IMR-90 (cell line): ENCODE results near the gene TBX20. TPM values are rescaled to one million over a fixed set of nuclear protein-coding genes. Genes with fewer than 3 reads are reported as not detected.

ENCODE experiments used
- ATAC-seq: fragments of 200-7000 bp; cut with Tn5 transposase; 2 replicates; pipeline ENCODE4 v1.9.1; 2020; ENCODE audit warnings: low read depth, mild to moderate bottlenecking, moderate library complexity
- BruUV-seq: library from RNA; stranded (reverse); fragments of 400-500 nt; replicated peaks from 2 replicates; lab custom pipeline; 2021; lab: Mats Ljungman, UMichigan
- CTCF ChIA-PET: fragments of 300-600 bp; formaldehyde crosslinking; extraction: SDS; loops from one replicate; lab custom pipeline; 2021; ENCODE audit warnings: antibody characterized with exemption; lab: Yijun Ruan, JAX
- POLR2A ChIA-PET: fragments of 300-600 bp; sonication (Branson Sonifier 250); formaldehyde crosslinking; loops from one replicate; lab custom pipeline; 2022; ENCODE audit warnings: antibody characterized with exemption; ENCODE audit not compliant: unreplicated experiment; lab: Charles Lee
- DNase-seq: peaks from one replicate; pipeline ENCODE4 v3.0.0; 2013
- H2AFZ ChIP-seq: replicated peaks from 2 replicates; pipeline ENCODE3; 2013; ENCODE audit warnings: low read length, mild to moderate bottlenecking; ENCODE audit not compliant: poor library complexity
- H2AK5ac ChIP-seq: 2 replicates; pipeline ENCODE4 v1.6.1; 2013; ENCODE audit warnings: low read depth, low read length, inconsistent platforms
- H2AK9ac ChIP-seq: replicated peaks from 2 replicates; pipeline ENCODE3; 2013; ENCODE audit warnings: mild to moderate bottlenecking, low read depth, low read length, moderate library complexity; ENCODE audit not compliant: poor library complexity
- H2BK120ac ChIP-seq: 2 replicates; pipeline ENCODE4 v1.6.1; 2013; ENCODE audit warnings: low read depth, low read length, inconsistent platforms
- H2BK15ac ChIP-seq: 3 replicates; pipeline ENCODE4 v1.6.1; 2013; ENCODE audit warnings: low read depth, low read length, inconsistent platforms
- H2BK20ac ChIP-seq: 2 replicates; pipeline ENCODE4 v1.6.1; 2013; ENCODE audit warnings: low read depth, mild to moderate bottlenecking, inconsistent platforms, low read length, moderate library complexity
- H2BK5ac ChIP-seq: 2 replicates; pipeline ENCODE4 v1.6.1; 2013; ENCODE audit warnings: mild to moderate bottlenecking, low read depth, low read length, inconsistent platforms; ENCODE audit not compliant: poor library complexity, severe bottlenecking
- H3K14ac ChIP-seq: replicated peaks from 2 replicates; pipeline ENCODE4 v1.6.1; 2013; ENCODE audit warnings: low read depth, low read length, inconsistent platforms
- H3K18ac ChIP-seq: 2 replicates; pipeline ENCODE4 v1.6.1; 2013; ENCODE audit warnings: low read depth, low read length, control low read depth
- H3K23ac ChIP-seq: 2 replicates; pipeline ENCODE4 v1.6.1; 2013; ENCODE audit warnings: low read depth, low read length, inconsistent platforms
- H3K27ac ChIP-seq: 2 replicates; pipeline ENCODE4 v1.5.1; 2013; ENCODE audit warnings: mild to moderate bottlenecking, control low read depth, low read length; ENCODE audit not compliant: insufficient read depth
- H3K27me3 ChIP-seq: 2 replicates; pipeline ENCODE4 v1.6.1; 2013; ENCODE audit warnings: low read length; ENCODE audit not compliant: control insufficient read depth, insufficient read depth
- H3K36me3 ChIP-seq: 2 replicates; pipeline ENCODE4 v1.6.1; 2013; ENCODE audit warnings: low read length, mixed read lengths; ENCODE audit not compliant: control insufficient read depth, insufficient read depth
- H3K4ac ChIP-seq: 2 replicates; pipeline ENCODE4 v1.6.1; 2013; ENCODE audit warnings: low read depth, low read length, inconsistent platforms
- H3K4me1 ChIP-seq: 2 replicates; pipeline ENCODE4 v1.6.1; 2013; ENCODE audit warnings: low read length, mixed read lengths; ENCODE audit not compliant: control insufficient read depth, insufficient read depth
- H3K4me2 ChIP-seq: 2 replicates; pipeline ENCODE4 v1.6.1; 2013; ENCODE audit warnings: low read depth, mild to moderate bottlenecking, control low read depth, low read length, moderate library complexity
- H3K4me3 ChIP-seq: 2 replicates; pipeline ENCODE4 v1.5.1; 2013; ENCODE audit warnings: low read depth, mild to moderate bottlenecking, control low read depth, low read length, moderate library complexity; ENCODE audit not compliant: insufficient read depth
- H3K56ac ChIP-seq: 2 replicates; pipeline ENCODE4 v1.6.1; 2013; ENCODE audit warnings: low read length, inconsistent platforms; ENCODE audit not compliant: insufficient read depth; ENCODE audit errors: extremely low read depth
- H3K79me1 ChIP-seq, 2 experiments: 2 replicates each; pipeline ENCODE4 v1.6.1; 2013; ENCODE audit warnings: low read length in 2 of 2, inconsistent platforms in 1 of 2, low read depth in 1 of 2
- H3K9ac ChIP-seq: 2 replicates; pipeline ENCODE4 v1.6.1; 2013; ENCODE audit warnings: low read depth, low read length, control low read depth
- H3K9me1 ChIP-seq: 2 replicates; pipeline ENCODE4 v1.6.1; 2013; ENCODE audit warnings: low read length, inconsistent platforms; ENCODE audit not compliant: insufficient read depth
- H3K9me3 ChIP-seq: 2 replicates; pipeline ENCODE4 v1.6.1; 2013; ENCODE audit warnings: low read length; ENCODE audit not compliant: control insufficient read depth, insufficient read depth
- H4K20me1 ChIP-seq: 2 replicates; pipeline ENCODE4 v1.6.1; 2013; ENCODE audit warnings: low read length, inconsistent platforms; ENCODE audit not compliant: insufficient read depth
- H4K5ac ChIP-seq: 2 replicates; pipeline ENCODE4 v1.6.1; 2013; ENCODE audit warnings: mild to moderate bottlenecking, low read depth, low read length, control low read depth
- H4K8ac ChIP-seq, 2 experiments: 2 replicates each; pipeline ENCODE4 v1.6.1; 2013; ENCODE audit warnings: low read depth in 2 of 2, low read length in 2 of 2, control low read depth in 1 of 2, inconsistent platforms in 1 of 2
- H4K91ac ChIP-seq: 2 replicates; pipeline ENCODE4 v1.6.1; 2013; ENCODE audit warnings: low read depth, low read length, inconsistent platforms; ENCODE audit not compliant: insufficient read depth
- BHLHE40 ChIP-seq: fragments of 150-350 bp; IDR thresholded peaks from 2 replicates; pipeline ENCODE4 v1.6.1; 2016; ENCODE audit warnings: mild to moderate bottlenecking, low read depth, low read length
- CEBPB ChIP-seq: IDR thresholded peaks from 2 replicates; pipeline ENCODE4 v1.6.1; 2012; ENCODE audit warnings: low read depth, low read length, improper control_type of control experiment
- CHD1 ChIP-seq: IDR thresholded peaks from 2 replicates; pipeline ENCODE4 v1.6.1; 2012; ENCODE audit warnings: low read depth, low read length, improper control_type of control experiment
- FOS ChIP-seq: fragments of 150-350 bp; IDR thresholded peaks from 2 replicates; pipeline ENCODE4 v1.6.1; 2016; ENCODE audit warnings: low read depth, low read length
- MAFK ChIP-seq: IDR thresholded peaks from 2 replicates; pipeline ENCODE4 v1.6.1; 2012; ENCODE audit warnings: low read depth, low read length, improper control_type of control experiment
- MAZ ChIP-seq: IDR thresholded peaks from 2 replicates; pipeline ENCODE4 v1.6.1; 2012; ENCODE audit warnings: low read depth, mild to moderate bottlenecking, low read length, improper control_type of control experiment, moderate library complexity, borderline replicate concordance
- MXI1 ChIP-seq: IDR thresholded peaks from 2 replicates; pipeline ENCODE4 v1.6.1; 2012; ENCODE audit warnings: low read depth, mild to moderate bottlenecking, low read length, moderate library complexity, borderline replicate concordance
- NFE2L2 ChIP-seq: fragments of 150-350 bp; IDR thresholded peaks from 2 replicates; pipeline ENCODE4 v1.6.1; 2016; ENCODE audit warnings: low read depth, mild to moderate bottlenecking, low read length
- POLR2A ChIP-seq: IDR thresholded peaks from 2 replicates; pipeline ENCODE4 v1.6.1; 2012; ENCODE audit warnings: mild to moderate bottlenecking, low read depth, low read length
- RAD21 ChIP-seq: IDR thresholded peaks from 2 replicates; pipeline ENCODE4 v1.6.1; 2012; ENCODE audit warnings: low read length, improper control_type of control experiment
- RCOR1 ChIP-seq: IDR thresholded peaks from 2 replicates; pipeline ENCODE4 v1.6.1; 2012; ENCODE audit warnings: mild to moderate bottlenecking, low read length, improper control_type of control experiment; ENCODE audit not compliant: insufficient replicate concordance
- RFX5 ChIP-seq: IDR thresholded peaks from 2 replicates; pipeline ENCODE4 v1.8.0; 2012; ENCODE audit warnings: low read depth, mild to moderate bottlenecking, low read length, moderate library complexity
- SMC3 ChIP-seq: fragments of 150-350 bp; IDR thresholded peaks from 2 replicates; pipeline ENCODE4 v1.6.1; 2016; ENCODE audit warnings: low read depth, mild to moderate bottlenecking, antibody characterized with exemption, low read length, moderate library complexity
- WGBS, 2 experiments: methylation state at CpG; one replicate each; pipeline versions ENCODE4 v1.1.5 to v1.1.7; 2013; ENCODE audit warnings: missing lambda C conversion rate in 2 of 2; ENCODE audit not compliant: insufficient read length in 1 of 2; ENCODE audit errors: extremely low coverage in 2 of 2; 5-methylcytosine and 5-hydroxymethylcytosine counted together
- dilution Hi-C: fragments of 300-500 bp; cut with HindIII; formaldehyde crosslinking; loops from one replicate; pipeline ENCODE4 v1.14.3; 2018; ENCODE audit warnings: low sequenced_read_pairs; ENCODE audit not compliant: unreplicated experiment
- in situ Hi-C: fragments of 300-500 bp; cut with MboI; formaldehyde crosslinking; loops from 3 replicates; pipeline ENCODE4 v1.14.3; 2019; ENCODE audit warnings: low sequenced_read_pairs, inconsistent platforms, mixed read lengths
- intact Hi-C: fragments of 100-400 bp; cut with micrococcal nuclease; formaldehyde crosslinking; loops from 2 replicates; pipeline ENCODE4 v1.10.0; 2022
- polyA plus RNA-seq, 3 experiments: library from polyadenylated mRNA; depleted of rRNA; stranded (reverse); fragments of >200 nt; gene quantifications; 2 replicates each; pipeline ENCODE4 v1.2.3, GENCODE V29; 2012; ENCODE audit warnings: low replicate concordance in 1 of 3
- total RNA-seq: library from RNA; depleted of rRNA; stranded (reverse); fragments of >200 nt; gene quantifications from 2 replicates; pipeline ENCODE4 v1.2.3, GENCODE V29; 2012
- TF ChIP-seq, protein P1 (sequence below): fragments of 150-350 bp; IDR thresholded peaks from 2 replicates; pipeline ENCODE4 v1.6.1; 2016; ENCODE audit warnings: low read depth, mild to moderate bottlenecking, low read length, moderate library complexity, borderline replicate concordance
- TF ChIP-seq, protein P2 (sequence below): fragments of 150-350 bp; IDR thresholded peaks from 2 replicates; pipeline ENCODE4 v1.6.1; 2017; ENCODE audit warnings: mild to moderate bottlenecking, antibody characterized with exemption, low read length, low read depth
- TF ChIP-seq, protein P3 (sequence below): conservative IDR thresholded peaks from 2 replicates; pipeline ENCODE4 v1.5.1; 2012; ENCODE audit warnings: mild to moderate bottlenecking, low read depth, low read length, improper control_type of control experiment

The TBX20 gene
- total and polyA plus RNA-seq, 2 of the 4 experiments (the other 2 are of a cell fraction) = 0.15 to 0.36 TPM

DNA sequence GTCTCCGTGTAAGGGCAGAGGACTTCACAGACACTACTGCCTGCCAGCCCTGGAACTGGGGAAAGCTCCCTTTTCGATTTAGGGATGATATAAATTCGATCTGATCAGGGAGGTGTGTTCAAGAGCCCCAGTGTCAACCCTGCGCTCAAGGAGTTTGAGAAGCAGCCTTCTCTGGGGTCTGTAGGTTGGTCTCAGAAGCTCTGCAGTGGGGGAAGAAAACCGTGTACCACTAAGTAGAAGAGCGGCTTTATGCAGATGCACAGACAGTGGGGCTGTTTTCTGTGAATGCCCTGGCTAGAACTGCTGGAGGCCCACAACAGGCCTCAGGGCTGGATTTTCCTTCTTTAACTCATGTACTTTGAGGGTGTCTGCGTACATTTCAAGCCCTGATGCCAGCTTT lies 6.3 kb upstream of the TBX20 start:
- Histone ChIP-seq H3K9me3 (peaks cover 12% of the 10 kb centered on the region; the same call in 1 of the 2 replicates), H3K4me2 (no peak overlapping the region), H4K5ac (no peak overlapping the region), H4K91ac (no peak overlapping the region), H2AK9ac (no peak overlapping the region), H3K56ac (no peak overlapping the region), H2AFZ (no peak overlapping the region), H4K20me1 (no peaks in the 10 kb centered on the region), H2AK5ac (no peak overlapping the region), H3K79me1 (no peaks in the 10 kb centered on the region), H3K14ac (no peak overlapping the region), H2BK15ac (no peak overlapping the region), H3K4me1 (no peaks in the 10 kb centered on the region), H2BK5ac (no peak overlapping the region), H3K4me3 (no peak overlapping the region), H4K8ac (no peak overlapping the region), H2BK120ac (no peak overlapping the region), H3K18ac (no peak overlapping the region), H3K27me3 (peaks cover 73% of the 10 kb centered on the region), H3K27ac (no peak overlapping the region), H3K36me3 (no peaks in the 10 kb centered on the region), H3K9ac (no peak overlapping the region), H3K4ac (no peak overlapping the region), H3K9me1 (no peaks in the 10 kb centered on the region), H2BK20ac (no peak overlapping the region), H3K23ac (no peak overlapping the region)
- TF ChIP-seq MAZ = no peak
- TF ChIP-seq, protein P1, sequence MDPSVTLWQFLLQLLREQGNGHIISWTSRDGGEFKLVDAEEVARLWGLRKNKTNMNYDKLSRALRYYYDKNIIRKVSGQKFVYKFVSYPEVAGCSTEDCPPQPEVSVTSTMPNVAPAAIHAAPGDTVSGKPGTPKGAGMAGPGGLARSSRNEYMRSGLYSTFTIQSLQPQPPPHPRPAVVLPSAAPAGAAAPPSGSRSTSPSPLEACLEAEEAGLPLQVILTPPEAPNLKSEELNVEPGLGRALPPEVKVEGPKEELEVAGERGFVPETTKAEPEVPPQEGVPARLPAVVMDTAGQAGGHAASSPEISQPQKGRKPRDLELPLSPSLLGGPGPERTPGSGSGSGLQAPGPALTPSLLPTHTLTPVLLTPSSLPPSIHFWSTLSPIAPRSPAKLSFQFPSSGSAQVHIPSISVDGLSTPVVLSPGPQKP = no peak
- no peak for TF ChIP-seq MXI1
- TF ChIP-seq, protein P2, sequence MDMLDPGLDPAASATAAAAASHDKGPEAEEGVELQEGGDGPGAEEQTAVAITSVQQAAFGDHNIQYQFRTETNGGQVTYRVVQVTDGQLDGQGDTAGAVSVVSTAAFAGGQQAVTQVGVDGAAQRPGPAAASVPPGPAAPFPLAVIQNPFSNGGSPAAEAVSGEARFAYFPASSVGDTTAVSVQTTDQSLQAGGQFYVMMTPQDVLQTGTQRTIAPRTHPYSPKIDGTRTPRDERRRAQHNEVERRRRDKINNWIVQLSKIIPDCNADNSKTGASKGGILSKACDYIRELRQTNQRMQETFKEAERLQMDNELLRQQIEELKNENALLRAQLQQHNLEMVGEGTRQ = no peak
- no peak for TF ChIP-seq RFX5
- TF ChIP-seq CEBPB = no peak
- no peak for TF ChIP-seq MAFK
- no peak for TF ChIP-seq POLR2A
- no peak for TF ChIP-seq RCOR1
- TF ChIP-seq, protein P3, sequence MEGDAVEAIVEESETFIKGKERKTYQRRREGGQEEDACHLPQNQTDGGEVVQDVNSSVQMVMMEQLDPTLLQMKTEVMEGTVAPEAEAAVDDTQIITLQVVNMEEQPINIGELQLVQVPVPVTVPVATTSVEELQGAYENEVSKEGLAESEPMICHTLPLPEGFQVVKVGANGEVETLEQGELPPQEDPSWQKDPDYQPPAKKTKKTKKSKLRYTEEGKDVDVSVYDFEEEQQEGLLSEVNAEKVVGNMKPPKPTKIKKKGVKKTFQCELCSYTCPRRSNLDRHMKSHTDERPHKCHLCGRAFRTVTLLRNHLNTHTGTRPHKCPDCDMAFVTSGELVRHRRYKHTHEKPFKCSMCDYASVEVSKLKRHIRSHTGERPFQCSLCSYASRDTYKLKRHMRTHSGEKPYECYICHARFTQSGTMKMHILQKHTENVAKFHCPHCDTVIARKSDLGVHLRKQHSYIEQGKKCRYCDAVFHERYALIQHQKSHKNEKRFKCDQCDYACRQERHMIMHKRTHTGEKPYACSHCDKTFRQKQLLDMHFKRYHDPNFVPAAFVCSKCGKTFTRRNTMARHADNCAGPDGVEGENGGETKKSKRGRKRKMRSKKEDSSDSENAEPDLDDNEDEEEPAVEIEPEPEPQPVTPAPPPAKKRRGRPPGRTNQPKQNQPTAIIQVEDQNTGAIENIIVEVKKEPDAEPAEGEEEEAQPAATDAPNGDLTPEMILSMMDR = no peak
- no peak for TF ChIP-seq CHD1
- no peak for TF ChIP-seq NFE2L2
- no peak for TF ChIP-seq BHLHE40
- no peak for TF ChIP-seq SMC3
- TF ChIP-seq RAD21 = no peak
- no peak for TF ChIP-seq FOS
- in situ Hi-C loops (no loop called here), dilution Hi-C loops (no loop called here), intact Hi-C loops (loop anchor here (10.0 kb wide), 1 partner anchor 145 kb away; no protein-coding TSS in a partner anchor)
- no peak for DNase-seq
- BruUV-seq = no TSS peak
- ATAC-seq = no peak
- POLR2A ChIA-PET = no interaction called here
- CTCF ChIA-PET = no interaction called here
- WGBS, 2 experiments = 53% methylated on average over 3 of the region's 7 CpGs; no CpG with 5 or more reads in 1 of the 2 experiments
